ENCODE data around the gene KLF5.

GRCh38 chr13:73106513-73107178 lies 47.8 kb downstream of the KLF5 start:
- TF ChIP-seq CTCF (conservative IDR thresholded peaks at IDR 0.05; ENCODE audit: low read length) (no peak), EZH2phosphoT487 (IDR thresholded peaks at IDR 0.05; ENCODE audit: borderline replicate concordance) (no peak)

All from Loucy (cell line).